HG02623 (cell line): Measurements from ENCODE around the gene GRIN2A.

Source experiments
- ATAC-seq: cut with Tn5 transposase; IDR thresholded peaks from one replicate; pipeline ENCODE4 v1.9.1; 2021; ENCODE audit warnings: moderate library complexity; ENCODE audit not compliant: unreplicated experiment

Gene GRIN2A

GRCh38 chr16:9708972-9709620 lies 473.1 kb downstream of the GRIN2A start:
- ATAC-seq, result no peak

GRCh38 chr16:9706217-9706836 lies 475.9 kb downstream of the GRIN2A start:
- no peak for ATAC-seq

GRCh38 chr16:9703731-9704130 lies 478.5 kb downstream of the GRIN2A start:
- ATAC-seq, result no peak
